Heart left ventricle (tissue), 13 donors: Measurements from ENCODE around the gene CRNN.

Source experiments
- CTCF ChIP-seq, 12 donors: fragments of 200-600 bp; sonication (generic) in 4 of 12; IDR thresholded peaks; one replicate each; pipeline versions ENCODE4 v1.5.0 to v1.8.0; 2018 to 2022; ENCODE audit warnings: antibody characterized with exemption in 12 of 12, mild to moderate bottlenecking in 5 of 12
- POLR2A ChIP-seq, 2 donors: fragments of 450-650 bp; IDR thresholded peaks; one replicate each; pipeline ENCODE4 v1.6.1; 2017; ENCODE audit warnings: antibody characterized with exemption in 2 of 2, mild to moderate bottlenecking in 2 of 2, moderate library complexity in 2 of 2
- donor health status: ischemic (EF 13 %, LVEDD 7.1; RV severe dilation, severe dysfunction).
- donor health status: DM: no; HTN: yes; CAD: no.
- donor health status: DM: no; HTN: no; CAD: no.
- donor health status: ischemic (EF 25% LVEDD 6.9; RV normal size, moderate dysfunction).
- donor health status: ischemic (EF 25% LVEDD 5.7; RV mildly dilated, moderate dysfunction).
- donor health status: ischemic (EF 35%, LVEDD 5.7; RV mildly dilated, moderate dysfunction).
- donor health status: nonischemic (EF 11% LVEDD 7.7; RV severe dilation, severe dysfunction).
- donor health status: DM: yes; HTN: yes; CAD: no.
- donor health status: PGD.
- donor health status: ischemic (EF 29% LVEDD 5.4; RV normal size, mild dysfunction).
- donor health status: nonischemic (EF 23%, LVEDD 6.1; RV moderate dilation, normal function).

- no peak for TF ChIP-seq CTCF (IDR thresholded peaks at IDR 0.05)
- no peak for TF ChIP-seq POLR2A (IDR thresholded peaks at IDR 0.05)
Measured at GRCh38 chr1:152411134-152411533, 2.9 kb downstream of the CRNN start.
